Spleen (tissue), 7 donors: ENCODE measurements around the gene MCEE.

Experiments used
- POLR2A ChIP-seq, 3 donors: fragments of 450-650 bp; IDR thresholded peaks; one replicate each; pipeline ENCODE4 v1.5.1; 2017; ENCODE audit warnings: antibody characterized with exemption in 3 of 3, mild to moderate bottlenecking in 1 of 3
- TF ChIP-seq, protein P1 (sequence below), 11 experiments: fragments of 200-600 bp in 7 of 11; fragments of 450-650 bp in 4 of 11; sonication (generic) in 4 of 11; IDR thresholded peaks in 8 of 11; conservative IDR thresholded peaks in 3 of 11; 1 replicate in 7 of 11; 2 replicates in 4 of 11; pipeline versions ENCODE4 v1.4.0 to v1.8.0; 2016 to 2021; ENCODE audit warnings: antibody characterized with exemption in 11 of 11, inconsistent platforms in 4 of 11, mild to moderate bottlenecking in 1 of 11
- donor health status: DM: no; HTN: no; CAD: no; lungs with moderate emphysema.
- donor health status: DM: no; HTN: no; CAD: no.
- donor health status: DM: no; HTN: no; CAD: no.

DNA sequence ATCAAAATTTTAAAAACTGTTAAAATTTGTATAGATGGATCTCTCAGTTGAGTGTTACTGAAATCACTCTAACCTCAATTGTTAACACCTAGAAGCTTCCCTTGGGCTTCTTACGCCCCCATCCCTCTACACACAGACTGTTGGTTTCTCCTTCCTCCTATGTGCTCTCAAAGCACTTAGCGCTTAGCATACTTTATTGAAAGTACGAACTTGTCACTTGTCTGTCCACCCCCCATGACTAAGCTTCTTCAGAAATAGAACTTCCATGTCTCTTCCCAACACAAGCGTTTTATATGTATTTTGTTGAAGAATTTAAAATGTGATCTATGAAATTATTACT is 846 bp upstream of the MCEE start:
- TF ChIP-seq, protein P1, sequence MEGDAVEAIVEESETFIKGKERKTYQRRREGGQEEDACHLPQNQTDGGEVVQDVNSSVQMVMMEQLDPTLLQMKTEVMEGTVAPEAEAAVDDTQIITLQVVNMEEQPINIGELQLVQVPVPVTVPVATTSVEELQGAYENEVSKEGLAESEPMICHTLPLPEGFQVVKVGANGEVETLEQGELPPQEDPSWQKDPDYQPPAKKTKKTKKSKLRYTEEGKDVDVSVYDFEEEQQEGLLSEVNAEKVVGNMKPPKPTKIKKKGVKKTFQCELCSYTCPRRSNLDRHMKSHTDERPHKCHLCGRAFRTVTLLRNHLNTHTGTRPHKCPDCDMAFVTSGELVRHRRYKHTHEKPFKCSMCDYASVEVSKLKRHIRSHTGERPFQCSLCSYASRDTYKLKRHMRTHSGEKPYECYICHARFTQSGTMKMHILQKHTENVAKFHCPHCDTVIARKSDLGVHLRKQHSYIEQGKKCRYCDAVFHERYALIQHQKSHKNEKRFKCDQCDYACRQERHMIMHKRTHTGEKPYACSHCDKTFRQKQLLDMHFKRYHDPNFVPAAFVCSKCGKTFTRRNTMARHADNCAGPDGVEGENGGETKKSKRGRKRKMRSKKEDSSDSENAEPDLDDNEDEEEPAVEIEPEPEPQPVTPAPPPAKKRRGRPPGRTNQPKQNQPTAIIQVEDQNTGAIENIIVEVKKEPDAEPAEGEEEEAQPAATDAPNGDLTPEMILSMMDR (IDR thresholded peaks at IDR 0.05 in 8 of 11, conservative IDR thresholded peaks at IDR 0.05 in 3 of 11): no peak
- no peak for TF ChIP-seq POLR2A (IDR thresholded peaks at IDR 0.05)
